ENCODE results near the gene SCRT2.
"Not testable (repeated sequence)": the region's sequence is repeated elsewhere in the genome, so short reads cannot be mapped to it uniquely, and the experiment has no call there.

The SCRT2 gene

DNA sequence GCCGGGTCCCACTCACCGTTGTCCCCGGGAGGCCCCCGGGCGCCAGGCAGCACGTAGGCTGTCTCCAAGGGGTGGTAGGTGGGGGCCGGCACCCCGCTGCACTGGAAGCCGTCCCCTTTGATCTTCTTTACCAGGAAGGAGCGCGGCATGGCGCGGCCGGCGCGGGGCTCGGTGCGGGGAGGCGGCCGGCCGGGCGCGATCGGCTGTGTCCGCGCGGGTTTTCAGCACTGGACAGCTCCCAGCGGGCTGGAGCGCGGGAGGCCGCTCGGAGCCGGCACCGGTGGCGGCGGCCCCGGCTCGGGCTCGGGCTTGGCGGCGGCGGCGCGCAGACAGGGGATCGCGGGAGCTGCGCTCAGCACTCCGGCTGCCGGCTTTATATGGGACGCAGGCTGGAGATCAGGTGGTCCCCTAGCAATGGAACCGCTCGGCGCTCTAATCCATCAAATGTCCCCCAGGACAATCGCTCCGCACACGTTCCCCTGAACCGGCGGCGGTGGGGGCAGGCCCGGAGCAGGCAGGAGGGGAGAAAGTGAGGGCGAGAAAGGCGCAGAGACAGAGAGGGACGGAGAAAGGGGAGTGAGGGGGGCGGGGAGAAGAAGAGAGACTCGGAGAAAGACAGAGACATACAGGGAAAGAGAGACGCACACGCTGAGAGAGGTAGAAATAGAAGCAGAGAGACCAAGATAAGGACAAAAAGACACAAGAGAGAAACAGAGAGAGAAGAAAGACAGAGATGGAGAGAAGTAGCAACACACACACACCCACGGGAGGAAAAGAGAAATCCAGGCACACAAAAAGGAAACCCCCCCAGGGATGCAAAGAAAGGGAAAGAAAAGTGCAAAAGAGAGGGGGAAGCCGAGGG is at the start of gene SCRT2:
Gene SCRT2, minus strand, starts transcription at position 350 of the 862 bp plus-strand sequence. Its CDS starts 201 bp downstream, at position 149.
- DNase-seq: peak; percentile 83

DNA sequence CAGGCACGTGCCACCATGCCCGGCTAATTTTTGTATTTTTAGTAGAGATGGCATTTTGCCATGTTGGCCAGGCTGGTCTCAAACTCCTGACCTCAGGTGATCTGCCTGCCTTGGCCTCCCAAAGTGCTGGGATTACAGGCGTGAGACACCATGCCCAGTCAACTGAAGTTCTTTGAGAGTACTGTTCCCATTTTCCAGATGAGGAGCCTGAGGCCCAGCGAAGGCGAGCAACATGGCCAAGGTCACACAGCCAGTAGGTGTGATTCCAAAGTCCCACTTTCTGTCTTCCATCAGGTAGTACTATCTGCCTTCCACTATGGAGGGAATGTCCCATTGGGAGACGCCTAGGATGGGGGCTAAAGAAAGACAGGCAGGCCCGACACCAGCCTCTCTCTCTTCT is 49.2 kb upstream of the SCRT2 start:
- DNase-seq: not testable (repeated sequence)

DNA sequence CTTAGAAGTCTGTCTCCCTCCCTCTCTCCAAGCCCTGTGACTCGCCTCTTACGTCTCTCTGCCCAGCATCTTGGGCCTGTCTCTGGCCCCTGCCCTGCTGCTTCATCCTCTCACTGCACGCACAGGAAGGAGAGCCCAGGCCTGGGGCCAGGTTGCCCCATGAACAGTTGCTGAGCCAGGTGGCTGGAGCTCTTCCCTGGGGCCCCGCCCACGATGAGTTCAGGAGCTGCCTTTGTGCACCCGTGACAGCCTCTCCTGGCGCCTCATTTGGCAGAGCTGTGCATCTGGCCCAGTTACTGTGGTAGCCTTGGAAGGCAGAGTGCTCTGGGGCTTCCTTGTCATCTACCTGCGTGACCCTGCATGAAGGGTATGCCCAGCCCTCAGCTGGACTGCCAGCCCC is 48.2 kb upstream of the SCRT2 start:
- DNase-seq: no peak

DNA sequence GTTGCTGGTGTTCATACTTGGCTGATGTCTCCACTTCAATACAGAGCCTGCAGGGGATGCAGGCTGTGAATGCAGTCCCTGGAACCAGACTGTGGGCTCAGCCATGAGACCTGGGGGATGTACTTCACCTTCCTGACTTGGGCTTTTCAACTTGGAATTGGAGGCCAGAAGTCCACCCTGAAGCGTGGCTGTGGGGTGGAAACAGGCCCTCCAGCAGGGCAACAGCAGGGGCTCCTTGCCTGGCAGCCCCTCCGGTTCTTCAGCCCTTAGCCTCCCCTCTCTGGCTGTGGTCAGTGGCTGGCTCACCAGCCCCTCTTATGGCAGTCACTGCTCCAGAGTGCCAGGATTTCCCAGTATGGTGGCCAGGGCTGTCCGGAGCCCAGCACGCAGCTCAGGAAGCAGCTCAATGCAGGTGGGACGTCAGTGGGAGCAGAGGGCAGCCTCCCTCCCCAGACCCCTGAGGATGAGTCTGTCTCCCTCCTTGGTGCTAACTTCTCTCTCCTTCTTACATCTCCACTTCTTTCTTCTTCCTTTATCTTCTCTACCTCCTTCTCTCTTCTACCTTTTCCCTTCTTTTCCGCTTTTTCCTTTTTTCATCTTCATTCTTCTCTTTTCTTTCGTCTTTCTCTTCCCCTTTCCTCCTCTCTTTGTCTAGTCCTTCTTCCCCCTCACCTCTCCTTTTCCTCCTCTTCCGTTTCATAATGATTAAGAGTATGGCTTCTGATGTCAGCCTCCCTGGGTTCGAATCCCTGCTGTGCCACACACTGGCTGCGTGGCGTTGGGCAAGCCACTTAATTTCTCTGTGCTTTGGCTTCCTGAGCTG is 47.4 kb upstream of the SCRT2 start:
- no peak for DNase-seq

DNA sequence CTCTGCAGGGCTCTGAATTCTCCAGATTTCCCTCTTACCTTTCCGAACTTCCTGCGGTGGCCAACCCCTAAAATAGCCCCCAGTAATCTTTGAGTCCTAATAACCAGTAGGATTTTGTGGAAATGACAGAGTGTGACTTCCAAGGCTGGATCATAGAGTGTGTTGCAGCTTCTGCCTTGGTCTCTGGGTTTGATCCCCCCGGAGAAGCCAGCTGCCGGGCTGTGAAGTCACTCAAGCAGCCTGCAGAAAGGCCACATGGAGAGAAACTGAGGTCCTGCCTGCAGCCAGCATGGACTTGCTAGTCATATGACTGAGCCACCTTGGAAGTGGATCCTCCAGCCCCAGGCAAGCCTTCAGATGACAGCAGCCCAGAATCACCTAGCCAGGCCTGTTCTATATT is 46.3 kb upstream of the SCRT2 start:
- no peak for DNase-seq

DNA sequence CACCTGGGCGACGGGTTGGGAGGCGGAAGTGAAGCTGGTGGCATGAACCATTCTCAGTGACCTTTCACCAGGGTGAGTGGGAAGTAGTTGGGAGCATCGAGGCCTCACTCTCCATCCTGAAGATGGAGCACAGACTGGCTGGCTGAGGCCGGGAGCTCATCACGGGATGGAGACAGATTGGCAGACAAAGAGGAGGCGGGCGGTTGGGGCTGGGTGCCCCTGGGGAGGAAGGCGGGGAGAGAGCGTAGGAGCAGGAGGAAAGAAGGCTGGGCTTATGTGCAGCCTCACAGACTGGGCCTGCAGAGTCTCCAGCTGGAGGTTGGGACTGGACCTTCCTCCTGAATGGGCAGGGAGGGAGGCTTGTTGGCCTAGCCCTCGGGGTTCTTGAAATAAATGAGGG is 44.2 kb upstream of the SCRT2 start:
- DNase-seq: no peak

DNA sequence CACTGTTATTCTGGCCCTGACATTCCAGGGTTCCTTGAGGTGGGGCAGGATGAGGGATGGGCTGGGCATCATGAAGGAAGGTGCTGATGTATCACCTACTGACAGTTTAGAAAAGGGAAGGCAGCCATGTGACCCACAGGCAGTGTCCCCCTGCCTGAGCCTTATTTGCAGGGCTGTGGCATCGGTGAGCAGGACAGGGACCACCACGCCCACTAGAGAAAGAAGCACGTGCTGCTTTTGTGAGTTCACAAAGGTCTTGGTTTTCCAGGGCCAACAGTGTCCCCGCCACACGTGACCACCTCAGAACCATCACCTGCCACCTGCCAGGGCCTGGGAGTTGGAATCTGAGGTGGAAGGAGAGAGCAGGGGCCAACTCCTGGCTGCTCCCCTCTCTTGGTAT is 43.5 kb upstream of the SCRT2 start:
- DNase-seq: no peak

DNA sequence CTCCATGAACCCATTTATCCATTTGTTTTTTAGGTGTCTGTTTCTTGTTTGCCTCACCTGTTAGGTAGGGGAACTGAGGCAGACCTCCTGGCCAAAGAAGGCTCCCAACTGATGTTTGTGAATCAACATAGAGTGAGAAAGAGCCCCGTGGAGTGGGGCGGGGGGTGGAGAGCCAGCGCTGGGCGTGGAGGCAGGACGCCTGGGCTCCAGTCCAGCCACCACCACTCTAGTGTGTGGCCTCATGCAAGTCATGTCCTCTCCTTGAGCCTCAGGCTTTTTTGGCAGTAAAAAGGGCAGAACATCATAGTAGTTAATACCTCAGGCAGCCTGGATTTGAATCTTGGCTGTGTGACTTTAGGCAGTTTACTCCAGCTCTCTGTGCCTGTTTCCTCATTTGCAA is 42.2 kb upstream of the SCRT2 start:
- no peak for DNase-seq

DNA sequence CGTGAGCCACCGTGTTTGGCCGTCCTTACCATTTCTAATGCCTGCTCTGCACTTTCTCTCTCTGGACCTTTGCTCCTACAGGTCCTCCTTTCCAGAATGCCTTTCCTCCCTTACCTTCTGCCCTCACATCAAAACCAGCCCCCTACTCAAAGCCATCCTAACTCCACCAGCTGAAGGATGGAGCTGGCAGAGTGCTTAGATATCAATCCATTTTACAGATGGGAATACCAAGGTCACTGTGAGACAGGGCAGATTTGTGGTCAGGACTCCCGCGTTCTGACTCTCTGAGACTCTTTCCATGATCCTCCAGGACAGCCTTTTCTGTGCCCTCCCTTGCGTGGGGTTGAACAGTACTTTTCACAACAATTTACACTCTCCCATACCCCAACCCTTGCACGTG is 41.7 kb upstream of the SCRT2 start:
- no peak for DNase-seq

DNA sequence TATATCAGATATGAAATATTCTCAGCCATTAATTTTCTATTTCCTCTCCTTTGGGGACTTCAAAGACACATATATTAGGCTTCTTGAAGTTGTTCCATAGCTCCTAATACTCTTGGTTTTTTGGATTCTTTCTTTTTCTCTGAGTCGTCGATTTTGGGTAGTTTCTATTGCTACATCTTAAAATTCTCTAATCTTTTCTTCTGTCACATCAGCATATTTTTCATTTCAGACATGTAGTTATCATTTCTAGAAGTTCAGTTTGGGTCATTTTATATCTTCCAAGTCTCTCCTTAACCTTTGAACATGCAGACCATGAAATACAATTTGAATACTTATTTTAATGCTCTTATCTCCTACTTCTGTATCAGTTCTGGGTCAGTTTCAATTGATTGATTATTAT is 38.9 kb upstream of the SCRT2 start:
- no peak for DNase-seq

DNA sequence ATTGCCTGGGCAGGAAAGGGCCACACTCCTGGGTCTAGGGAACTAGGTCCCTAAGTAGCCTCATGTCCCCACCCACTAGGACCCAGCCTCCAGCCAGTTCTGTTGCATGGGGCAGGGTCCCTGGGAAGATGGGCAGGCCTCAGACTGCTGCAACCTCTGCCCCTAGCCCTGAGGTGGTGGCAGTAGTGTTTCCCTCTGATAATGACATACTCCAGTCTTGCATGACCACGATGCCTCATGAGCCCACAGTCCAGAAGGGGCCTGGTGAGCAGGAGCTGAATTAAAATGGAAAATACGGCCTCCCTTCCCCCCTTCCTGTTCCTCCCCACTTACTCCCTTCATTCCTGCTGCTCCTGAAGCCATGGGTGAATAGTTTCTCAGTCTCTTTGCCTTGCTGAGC is 36.0 kb upstream of the SCRT2 start:
- no peak for DNase-seq

DNA sequence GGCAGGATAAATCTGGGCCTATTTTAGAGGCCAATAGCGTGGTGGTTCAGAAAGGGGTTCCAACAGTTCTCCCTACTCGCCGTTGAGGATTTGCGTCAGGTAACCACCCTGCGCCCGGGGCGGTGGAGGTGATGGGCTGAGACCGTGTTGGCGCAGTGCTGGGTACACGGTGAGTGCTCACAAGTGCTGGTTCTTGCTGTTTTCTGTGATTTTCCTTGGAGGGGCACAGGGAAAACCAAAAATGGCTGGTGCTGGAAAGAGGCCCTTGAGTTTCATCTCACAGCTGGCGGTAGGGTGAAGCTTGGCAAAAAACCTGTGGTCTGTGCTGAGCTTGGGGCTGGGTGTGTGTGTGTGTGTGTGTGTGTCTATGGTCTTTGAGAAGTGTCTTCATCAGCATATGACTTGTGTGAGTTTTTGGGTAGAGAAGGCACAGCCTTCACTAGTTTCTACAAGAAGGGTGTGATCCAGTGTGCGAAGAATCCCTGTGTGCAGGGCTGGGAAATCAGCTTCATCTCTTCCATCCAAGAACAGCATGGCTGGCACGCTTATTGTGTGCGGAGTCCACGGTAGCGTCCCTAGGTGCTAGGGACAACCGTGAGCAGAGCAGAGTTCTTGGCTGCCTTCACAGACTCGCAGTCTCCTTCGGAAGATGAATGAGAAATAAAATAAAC is 35.3 kb upstream of the SCRT2 start:
- no peak for DNase-seq

DNA sequence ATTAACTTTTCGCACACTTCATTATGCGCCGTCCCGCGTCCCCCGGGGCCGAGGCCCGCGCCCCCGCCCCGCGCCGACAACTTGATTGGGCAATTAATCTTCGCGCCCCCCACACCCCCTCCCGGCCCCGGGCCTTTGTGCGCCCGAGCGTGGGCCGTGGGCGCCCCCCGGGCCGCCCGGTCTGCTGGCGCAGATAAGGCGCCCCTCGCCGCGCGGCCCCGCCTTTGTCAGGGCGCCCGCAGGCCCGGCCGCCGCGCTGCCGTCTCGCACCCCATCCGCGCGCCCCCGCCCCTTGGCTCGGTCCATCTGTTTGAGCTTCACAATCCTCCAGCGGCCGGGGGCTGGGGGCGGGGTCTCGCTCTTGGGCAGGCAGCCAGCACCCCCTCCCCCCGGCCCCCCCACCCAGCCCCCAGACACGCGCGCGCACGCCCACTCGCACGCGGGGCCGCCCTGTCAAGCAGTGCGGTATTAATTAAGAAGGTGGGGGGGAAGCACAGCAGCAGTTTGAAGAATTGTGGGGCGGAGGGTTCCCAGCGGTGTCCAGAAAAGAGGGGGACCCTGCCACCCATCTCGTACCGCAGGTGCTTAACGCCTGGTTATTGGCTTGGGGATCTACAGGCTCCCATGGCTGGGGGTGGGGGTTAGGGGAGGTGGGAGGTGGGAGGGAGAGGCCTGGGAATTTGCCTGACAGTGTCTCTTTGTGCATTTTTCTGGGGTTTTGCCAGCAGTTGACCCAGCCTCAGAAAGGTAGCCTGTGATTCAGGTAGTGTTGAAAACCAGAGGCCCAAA is 34.6 kb upstream of the SCRT2 start:
- DNase-seq: no peak

DNA sequence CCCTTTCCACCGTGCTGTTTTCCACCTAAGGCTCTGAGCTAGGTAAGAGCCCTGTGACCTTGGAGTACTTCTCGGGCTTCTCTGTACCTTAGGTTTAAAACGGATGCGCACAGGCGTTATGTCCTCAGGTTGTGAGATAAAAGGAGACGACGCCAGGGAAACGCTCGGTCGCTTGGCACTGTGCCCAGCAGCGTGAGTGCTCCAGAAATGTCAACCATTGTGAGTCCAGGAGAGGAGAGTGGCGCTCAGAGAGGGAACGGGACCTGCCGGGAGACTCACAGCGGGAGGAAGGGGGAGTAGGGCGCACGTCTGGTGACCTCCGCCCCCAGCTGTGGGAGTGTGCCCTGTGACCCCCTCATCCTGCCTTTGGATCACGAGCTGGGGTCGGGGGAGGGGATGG is 33.8 kb upstream of the SCRT2 start:
- DNase-seq: no peak

DNA sequence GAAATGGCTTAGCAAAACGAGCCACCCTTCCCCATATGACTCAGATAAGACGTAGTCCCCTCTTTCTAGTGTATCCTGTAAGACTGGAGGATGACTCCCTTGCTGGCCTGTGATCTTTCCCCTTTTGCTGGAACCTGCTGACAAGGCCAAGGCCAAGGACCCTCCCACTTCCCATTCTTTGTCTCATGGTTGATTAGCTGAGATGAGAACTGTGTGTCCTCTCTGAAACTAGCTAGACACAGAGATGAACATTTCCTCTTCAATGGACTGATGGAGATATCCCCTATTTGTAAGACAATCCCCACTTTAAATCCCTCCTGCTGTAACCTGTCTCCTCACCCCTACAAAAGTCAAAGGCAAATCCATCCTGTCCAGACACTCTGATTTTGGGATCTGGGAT is 33.4 kb upstream of the SCRT2 start:
- DNase-seq: no peak

DNA sequence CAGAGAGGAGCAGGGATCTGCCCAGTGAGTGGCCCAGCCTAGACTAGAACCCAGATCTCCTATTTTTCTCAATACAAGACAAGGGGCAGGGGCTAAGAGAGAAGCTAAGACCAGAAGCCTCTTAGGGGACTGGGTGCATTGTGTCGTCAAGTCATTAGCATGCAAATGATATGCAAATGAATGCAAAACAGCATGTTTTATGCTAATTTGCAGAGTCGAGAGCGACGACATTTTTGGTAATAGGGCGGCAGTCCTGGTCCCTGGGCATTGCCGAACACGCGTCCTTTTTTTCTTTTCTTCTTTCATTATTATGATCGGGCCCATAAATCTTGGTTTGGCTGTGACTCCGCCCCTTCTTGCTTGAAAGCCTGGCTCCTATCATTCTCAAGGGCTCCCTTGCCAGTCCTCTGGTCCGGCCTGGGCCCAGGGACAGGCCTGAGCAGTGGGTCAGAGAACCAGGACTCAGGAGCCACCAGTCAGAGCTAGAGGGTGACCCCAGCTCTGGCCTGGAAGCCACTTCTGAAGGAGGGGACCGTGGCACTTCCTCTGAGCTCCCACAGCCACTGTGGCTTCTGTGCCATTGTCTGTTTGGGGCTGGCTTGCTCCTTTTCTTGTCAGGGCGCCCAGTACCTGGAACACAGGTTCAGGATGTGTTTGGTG is 32.0 kb upstream of the SCRT2 start:
- no peak for DNase-seq

DNA sequence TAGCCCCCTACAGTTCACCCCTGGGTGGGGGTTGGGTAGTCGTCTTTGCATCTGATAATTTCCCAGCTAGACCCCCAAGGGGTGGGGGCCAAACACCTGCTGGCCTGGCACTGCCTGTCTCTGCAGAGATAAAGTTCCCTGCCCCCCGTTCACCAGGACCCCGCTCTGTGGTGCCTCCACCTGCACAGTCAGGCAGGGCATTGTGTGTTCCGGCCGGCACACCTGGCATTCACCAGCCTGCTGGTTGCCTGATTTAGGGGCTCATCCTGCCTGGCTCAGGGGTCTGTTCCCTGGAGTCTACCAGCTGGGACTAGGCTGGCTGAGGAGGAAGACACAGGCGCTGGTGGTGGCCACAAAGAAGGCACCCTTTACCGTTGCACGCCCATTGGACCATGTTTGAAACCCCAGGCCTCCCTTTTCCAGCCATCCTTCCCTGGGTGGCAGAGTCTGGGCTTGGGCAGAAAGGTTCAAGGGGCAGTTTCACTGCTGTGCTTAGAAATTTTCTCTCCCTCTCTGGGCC is 30.8 kb upstream of the SCRT2 start:
- no peak for DNase-seq

DNA sequence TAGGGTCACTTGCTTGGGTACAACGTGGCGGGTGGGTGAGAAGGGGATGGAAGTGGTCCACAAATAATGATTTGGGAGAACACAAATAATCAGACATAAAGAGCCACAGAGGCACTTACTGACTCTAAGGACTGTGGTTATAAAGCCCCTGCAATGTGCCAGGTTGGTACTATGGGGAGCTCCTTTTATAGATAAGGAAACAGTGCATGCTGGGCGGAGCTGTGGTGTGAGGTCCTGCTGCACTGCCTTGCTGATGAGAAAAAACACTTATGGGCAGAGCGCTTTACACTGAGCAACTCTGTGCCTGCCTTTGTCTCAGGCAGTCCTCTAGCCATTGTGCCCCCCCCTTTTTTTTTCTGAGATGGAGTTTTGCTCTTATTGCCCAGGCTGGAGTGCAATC is 29.1 kb upstream of the SCRT2 start:
- no peak for DNase-seq

DNA sequence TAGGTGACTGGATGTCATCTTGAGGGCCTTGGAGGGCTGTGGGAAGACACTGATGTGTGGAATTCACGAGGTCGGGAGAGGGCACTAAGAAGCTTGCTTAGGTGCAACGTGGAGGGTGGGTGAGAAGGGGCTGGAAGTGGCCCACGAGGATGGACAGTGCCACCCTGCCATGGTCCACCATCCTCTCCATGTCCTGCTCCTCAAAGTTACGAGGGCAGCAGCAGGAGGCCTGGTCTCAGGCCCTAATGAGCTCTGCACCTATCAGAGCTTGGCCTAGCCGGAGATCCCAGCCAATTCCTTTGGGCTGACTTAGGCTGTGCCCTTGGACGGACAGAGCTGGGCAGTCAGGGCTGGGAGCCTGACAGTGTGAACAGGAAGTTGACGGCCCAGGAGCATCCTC is 27.8 kb upstream of the SCRT2 start:
- DNase-seq: no peak

DNA sequence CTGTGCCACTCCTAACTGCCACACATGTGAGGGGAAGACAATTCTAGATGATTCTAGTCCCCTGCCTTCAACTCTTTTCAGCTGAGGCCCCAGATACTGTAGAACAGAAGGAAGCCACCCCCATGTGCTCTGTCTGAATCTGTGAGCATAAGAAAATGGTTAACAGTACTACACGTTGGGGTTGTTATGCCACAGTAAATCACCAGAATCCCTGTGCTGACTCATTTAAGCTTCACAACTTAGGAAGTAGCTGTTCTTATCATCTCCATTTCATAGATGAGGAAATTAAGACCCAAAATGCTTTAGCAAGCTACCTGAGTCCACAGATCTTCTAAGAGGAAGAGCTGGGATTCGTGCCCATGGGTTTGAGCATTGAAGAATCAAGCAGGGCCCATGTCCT is 27.4 kb upstream of the SCRT2 start:
- no peak for DNase-seq

DNA sequence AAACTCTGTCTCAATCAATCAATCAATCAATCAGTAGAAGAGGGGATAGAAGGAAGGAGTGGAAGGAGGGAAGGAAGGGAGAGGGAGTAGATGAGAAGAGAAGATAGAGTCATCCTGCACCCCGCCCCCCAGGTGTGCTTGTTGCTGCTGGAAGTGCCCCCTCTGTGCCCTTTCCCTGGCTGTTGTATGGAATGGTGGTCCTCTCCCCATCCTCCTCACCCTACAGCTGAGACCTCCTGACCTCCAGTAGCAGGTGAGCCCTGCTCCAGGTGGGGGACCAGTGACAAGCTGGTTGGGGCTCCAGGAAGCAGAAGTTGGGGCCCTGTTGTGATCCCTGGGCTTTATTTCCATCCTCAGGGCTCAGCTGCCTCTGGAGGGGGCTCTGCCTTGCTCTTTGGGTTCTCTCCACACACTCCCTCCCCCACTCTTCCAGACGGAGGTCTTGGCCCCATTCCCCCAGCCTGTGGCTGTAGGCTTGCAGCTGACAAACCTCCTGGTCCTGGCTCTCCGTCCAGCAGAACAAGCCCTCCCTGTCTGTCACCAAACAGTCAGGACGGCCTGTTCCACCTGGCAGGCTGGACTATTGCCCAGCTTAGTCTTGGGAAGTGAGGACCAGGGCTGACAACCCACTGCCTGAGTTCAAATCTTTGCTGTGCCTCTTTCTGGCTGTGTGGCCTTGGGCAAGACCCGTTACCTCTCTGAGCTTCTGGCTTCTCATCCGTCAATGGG is 26.0 kb upstream of the SCRT2 start:
- no peak for DNase-seq
